Adrenal gland (tissue), 12 donors: ENCODE data around the gene GRM4. TPM values are rescaled to one million over a fixed set of nuclear protein-coding genes. Genes with fewer than 3 reads are reported as not detected.

Experiments used
- DNase-seq, 7 donors: peaks; one replicate each; pipeline ENCODE4 v3.0.0-alpha.2; 2019 to 2020
- H3K27ac ChIP-seq, 5 donors: fragments of 200-600 bp; sonication (generic) in 4 of 5; 1 replicate in 3 of 5; 2 replicates in 2 of 5; pipeline versions ENCODE4 v1.5.1 to v1.8.0; 2016 to 2020; ENCODE audit warnings: mild to moderate bottlenecking in 1 of 5
- H3K27me3 ChIP-seq: fragments of 200-600 bp; 2 replicates; pipeline ENCODE4 v1.8.0; 2021
- H3K36me3 ChIP-seq, 2 donors: fragments of 200-600 bp; replicated peaks in 1 of 2; 1 replicate in 1 of 2; 2 replicates in 1 of 2; pipeline versions ENCODE4 v1.5.1 to v1.8.0; 2018 to 2022
- H3K4me1 ChIP-seq, 2 donors: fragments of 200-600 bp; replicated peaks in 1 of 2; 1 replicate in 1 of 2; 2 replicates in 1 of 2; pipeline versions ENCODE4 v1.5.1 to v1.8.0; 2018 to 2021
- H3K4me3 ChIP-seq, 4 donors: fragments of 200-600 bp; sonication (generic) in 3 of 4; one replicate each; pipeline ENCODE4 v1.5.1; 2016 to 2018
- H3K9me3 ChIP-seq, 3 donors: fragments of 200-600 bp; sonication (generic) in 1 of 3; replicated peaks in 1 of 3; 1 replicate in 2 of 3; 2 replicates in 1 of 3; pipeline versions ENCODE4 v1.5.1 to v1.8.0; 2016 to 2021
- POLR2A ChIP-seq, 2 donors: fragments of 450-650 bp; IDR thresholded peaks; one replicate each; pipeline ENCODE4 v1.6.1; 2017; ENCODE audit warnings: antibody characterized with exemption in 2 of 2, mild to moderate bottlenecking in 2 of 2, moderate library complexity in 1 of 2
- WGBS, 4 donors: extraction: QIAGEN DNeasy Blood & Tissue Kit in 2 of 4; methylation state at CpG; one replicate each; pipeline versions ENCODE4 v1.1.5 to v1.1.7; 2013 to 2017; 5-methylcytosine and 5-hydroxymethylcytosine counted together
- intact Hi-C, 2 donors: fragments of 100-400 bp; cut with DNase I; formaldehyde crosslinking; loops; one replicate each; pipeline versions ENCODE4 v1.14.1 to v1.15.0; 2022 to 2023
- polyA plus RNA-seq, 3 donors: library from polyadenylated mRNA; stranded (reverse); fragments of 200-250 nt in 2 of 3; fragments of 350-450 nt in 1 of 3; fragmentation: Illumina TruSeq in 1 of 3; extraction: RNeasy Lipid Tissue Mini Kit (QIAGEN cat#74804) in 1 of 3; gene quantifications; one replicate each; pipeline ENCODE4 v1.2.3, GENCODE V29; 2013 to 2014
- total RNA-seq, 9 donors: library from RNA; depleted of rRNA in 4 of 9; stranded (reverse); fragments of >200 nt in 4 of 9; fragments of 120-200 nt in 1 of 9; fragmentation: NEBNext Ultra II Directional in 1 of 9; extraction: Animal tissue kit (Norgen Biotek cat#: 25700) in 1 of 9; gene quantifications; one replicate each; pipeline versions ENCODE4 v1.1.0 to v1.2.4, GENCODE V29; 2013 to 2023
- TF ChIP-seq, protein P1 (sequence below), 6 experiments: fragments of 450-650 bp in 4 of 6; fragments of 200-600 bp in 2 of 6; sonication (generic) in 1 of 6; IDR thresholded peaks; 1 replicate in 5 of 6; 2 replicates in 1 of 6; pipeline versions ENCODE4 v1.5.1 to v1.8.0; 2016 to 2021; ENCODE audit warnings: antibody characterized with exemption in 6 of 6, mild to moderate bottlenecking in 2 of 6, moderate library complexity in 1 of 6
- donor health status: healthy with polysubstance abuse.
- donor health status: Bipolar disorder and iron deficiency.
- donor health status: DM: yes; HTN: yes; CAD: no.
- donor health status: DM: no; HTN: no; CAD: no.
- donor health status: DM: no; HTN: no; CAD: no.
- donor health status: DM: yes; HTN: yes; CAD: no.

The GRM4 gene
- total and polyA plus RNA-seq, 12 donors, result 0.06 TPM; not detected in 11

DNA sequence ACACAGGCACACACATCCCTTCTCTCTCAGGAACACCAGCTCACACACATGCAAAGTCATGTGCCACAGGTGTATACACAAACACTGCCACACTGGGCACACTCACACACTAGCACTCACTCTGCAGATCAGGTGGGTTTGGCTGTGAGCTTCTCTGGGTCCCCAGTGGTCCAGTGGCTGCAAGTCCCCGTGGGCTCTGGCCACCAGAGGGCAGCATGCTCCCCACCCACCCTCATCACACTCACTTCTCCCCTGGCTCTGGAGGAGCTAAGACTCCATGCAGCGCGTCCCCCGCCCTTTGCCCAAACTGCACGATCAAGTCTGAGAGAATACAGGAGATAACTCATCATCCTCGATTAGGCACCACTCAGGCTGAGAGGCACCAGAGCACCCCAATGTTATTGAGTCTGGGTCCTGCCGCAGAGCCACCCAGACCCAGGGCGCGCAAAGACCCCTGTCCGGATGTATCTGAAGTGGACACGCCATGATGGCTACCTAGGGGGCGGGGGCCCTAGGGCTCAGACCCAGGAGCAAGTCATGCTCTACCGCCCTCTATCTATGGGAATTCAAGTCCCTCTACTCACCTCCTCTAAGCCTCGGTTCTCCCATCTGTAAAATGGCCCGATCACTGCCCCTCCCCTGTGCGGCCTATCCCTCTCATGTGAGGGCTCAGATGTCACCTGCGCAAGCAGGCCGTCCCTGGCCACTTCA is 90.5 kb downstream of the GRM4 start:
- Histone ChIP-seq H3K27ac (no peak overlapping the region), H3K9me3 (no peaks in the 10 kb centered on the region), H3K4me1 (no peaks in the 10 kb centered on the region), H3K27me3 (peaks cover 6% of the 10 kb centered on the region), H3K4me3 (no peak overlapping the region), H3K36me3 (no peaks in the 10 kb centered on the region)
- intact Hi-C loops, result loop anchor here (2.0 to 5.0 kb wide), 2 partner anchors 97 to 99 kb away; no protein-coding TSS in a partner anchor
- WGBS, 4 donors, result 59 to 67% (median 61%) methylated on average over 10 to 18 of the region's 18 CpGs
- peak; percentile 33 to 77 (median 63) for DNase-seq
- TF ChIP-seq, protein P1, sequence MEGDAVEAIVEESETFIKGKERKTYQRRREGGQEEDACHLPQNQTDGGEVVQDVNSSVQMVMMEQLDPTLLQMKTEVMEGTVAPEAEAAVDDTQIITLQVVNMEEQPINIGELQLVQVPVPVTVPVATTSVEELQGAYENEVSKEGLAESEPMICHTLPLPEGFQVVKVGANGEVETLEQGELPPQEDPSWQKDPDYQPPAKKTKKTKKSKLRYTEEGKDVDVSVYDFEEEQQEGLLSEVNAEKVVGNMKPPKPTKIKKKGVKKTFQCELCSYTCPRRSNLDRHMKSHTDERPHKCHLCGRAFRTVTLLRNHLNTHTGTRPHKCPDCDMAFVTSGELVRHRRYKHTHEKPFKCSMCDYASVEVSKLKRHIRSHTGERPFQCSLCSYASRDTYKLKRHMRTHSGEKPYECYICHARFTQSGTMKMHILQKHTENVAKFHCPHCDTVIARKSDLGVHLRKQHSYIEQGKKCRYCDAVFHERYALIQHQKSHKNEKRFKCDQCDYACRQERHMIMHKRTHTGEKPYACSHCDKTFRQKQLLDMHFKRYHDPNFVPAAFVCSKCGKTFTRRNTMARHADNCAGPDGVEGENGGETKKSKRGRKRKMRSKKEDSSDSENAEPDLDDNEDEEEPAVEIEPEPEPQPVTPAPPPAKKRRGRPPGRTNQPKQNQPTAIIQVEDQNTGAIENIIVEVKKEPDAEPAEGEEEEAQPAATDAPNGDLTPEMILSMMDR (IDR thresholded peaks at IDR 0.05), result peak; percentile 43 to 73 (median 64)
- no peak for TF ChIP-seq POLR2A (IDR thresholded peaks at IDR 0.05)

DNA sequence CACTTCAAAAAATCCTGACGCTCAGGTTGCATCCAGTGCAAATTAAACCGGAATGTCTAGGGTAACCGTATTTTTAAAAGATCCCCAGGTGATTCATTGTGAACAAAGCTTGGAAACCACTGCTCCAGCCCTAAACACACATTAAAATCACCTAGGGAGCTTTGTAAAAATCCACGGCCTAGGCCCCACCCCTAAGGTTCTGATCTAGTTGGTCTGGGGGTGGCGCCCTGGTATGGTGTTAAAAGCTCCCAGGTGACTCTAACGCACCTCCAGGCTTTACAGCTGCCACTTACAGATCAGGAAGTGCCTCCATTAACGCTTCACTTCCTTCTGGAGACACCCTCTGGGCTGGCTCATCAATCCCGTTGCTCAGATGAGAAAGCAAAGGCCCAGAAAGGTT is 92.2 kb downstream of the GRM4 start:
- H3K27me3 ChIP-seq, result peaks cover 6% of the 10 kb centered on the region
- WGBS, 4 donors, result 77 to 87% (median 79%) methylated on average over 8 of the region's 8 CpGs

DNA sequence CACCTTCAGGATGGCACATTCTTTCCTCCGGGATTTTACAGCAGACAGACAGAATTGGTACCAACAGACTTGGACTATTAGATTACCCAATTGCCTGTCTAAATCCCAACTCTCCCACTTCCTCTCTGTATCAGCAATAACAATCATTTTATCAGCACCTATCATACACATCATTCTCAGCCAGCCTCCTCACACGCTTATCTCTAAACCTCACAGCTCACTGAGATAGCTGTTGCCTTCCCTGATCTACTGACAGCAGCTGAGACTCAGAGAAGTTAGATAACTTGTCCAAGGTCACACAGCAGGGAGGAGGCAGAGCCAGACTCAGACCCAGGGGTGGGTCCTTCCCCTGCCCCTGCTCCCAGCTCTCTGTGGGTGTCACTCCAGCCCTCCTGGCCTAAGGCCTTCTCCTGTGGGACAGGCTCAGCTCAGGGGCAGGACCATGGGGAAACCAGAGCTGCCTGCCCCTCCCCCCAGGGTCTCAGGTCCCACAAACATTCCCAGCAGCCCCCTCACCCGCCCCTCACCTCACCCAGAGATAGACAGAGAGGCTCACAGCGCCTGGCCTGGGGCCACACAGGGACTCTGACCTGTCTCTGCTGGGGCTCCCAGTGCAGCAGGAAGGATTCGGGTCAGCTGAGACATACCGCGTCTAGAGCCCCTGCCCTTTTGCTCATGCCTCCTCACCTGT is 92.8 kb downstream of the GRM4 start:
- WGBS, 4 donors, result 59 to 75% (median 69%) methylated on average over 2 to 7 of the region's 7 CpGs
- peaks cover 6% of the 10 kb centered on the region for H3K27me3 ChIP-seq
- intact Hi-C loops, result no loop called here

More for the DNA sequence above, 92.2 kb downstream of the GRM4 start:
- Histone ChIP-seq H3K27ac (no peak overlapping the region), H3K4me3 (no peak overlapping the region), H3K4me1 (no peaks in the 10 kb centered on the region), H3K36me3 (no peaks in the 10 kb centered on the region), H3K9me3 (no peaks in the 10 kb centered on the region)
- DNase-seq, result no peak
- TF ChIP-seq, protein P1 (IDR thresholded peaks at IDR 0.05), result no peak
- intact Hi-C loops, result loop anchor here in 1 of 2 donors (2.0 kb wide), 1 partner anchor 101 kb away; no protein-coding TSS in a partner anchor

More for the DNA sequence above, 92.8 kb downstream of the GRM4 start:
- TF ChIP-seq, protein P1 (IDR thresholded peaks at IDR 0.05), result no peak
- TF ChIP-seq POLR2A (IDR thresholded peaks at IDR 0.05), result no peak
- no peak for DNase-seq
- no peaks in the 10 kb centered on the region for H3K9me3 ChIP-seq
- H3K36me3 ChIP-seq, result no peaks in the 10 kb centered on the region
- H3K4me1 ChIP-seq, result no peaks in the 10 kb centered on the region
- H3K27ac ChIP-seq, result no peak overlapping the region
- H3K4me3 ChIP-seq, result no peak overlapping the region
